Endometrium (tissue), 2 donors: ENCODE data around the gene C4BPB.

Experiments used
- FAIRE-seq: peaks from 2 replicates; lab custom pipeline; 2012; peaks lifted over from hg19 to GRCh38; lab: Jason Lieb, UNC
- donor health status: control.
- donor health status: control.

Gene C4BPB

DNA sequence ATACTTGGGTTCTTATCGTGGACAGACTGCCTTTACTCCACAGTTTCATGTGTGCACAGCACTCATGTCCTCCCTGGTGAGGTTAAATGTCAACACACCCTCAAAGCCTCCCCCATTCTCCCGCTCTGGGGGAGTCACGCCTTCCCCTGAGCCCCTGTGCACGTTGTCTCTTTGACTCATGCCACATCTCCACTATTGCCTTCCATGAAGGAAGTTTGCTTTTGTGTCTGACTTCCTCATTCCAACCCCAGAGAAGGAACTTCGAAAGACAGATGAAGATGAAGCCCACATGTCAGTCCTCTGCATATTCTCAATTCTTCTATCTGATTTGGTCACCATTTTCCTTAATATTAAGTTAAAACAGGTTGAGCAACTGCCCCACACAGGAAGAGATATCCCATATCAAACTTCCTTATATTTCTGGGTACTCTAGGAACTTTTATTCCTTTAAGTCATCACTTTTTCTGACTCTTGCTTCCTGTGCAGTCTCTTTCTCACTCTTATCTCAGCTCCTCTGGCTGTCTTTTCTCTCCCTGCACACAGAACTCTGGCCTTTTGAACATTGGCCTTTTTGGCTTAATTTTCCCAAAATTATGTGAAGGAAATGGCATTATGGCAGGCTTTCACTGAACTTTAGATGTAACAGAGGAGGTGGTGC lies 56.9 kb downstream of the C4BPB start:
- no peak for FAIRE-seq
